MCF 10A (cell line): ENCODE measurements around the gene DDRGK1. TPM values are rescaled to one million over a fixed set of nuclear protein-coding genes. Genes with fewer than 3 reads are reported as not detected.

ENCODE experiments used
- BruUV-seq: library from RNA; stranded (reverse); fragments of 400-500 nt; replicated peaks from 2 replicates; lab custom pipeline; 2021; lab: Mats Ljungman, UMichigan
- CTCF ChIA-PET: fragments of 300-600 bp; sonication (Branson Sonifier 250); formaldehyde crosslinking; extraction: SDS; loops from one replicate; lab custom pipeline; 2021; ENCODE audit warnings: antibody characterized with exemption, inconsistent platforms; lab: Yijun Ruan, JAX
- POLR2A ChIA-PET: fragments of 300-600, 350-650 bp; sonication (Branson Sonifier 250); formaldehyde crosslinking; extraction: SDS; loops from one replicate; lab custom pipeline; 2020; ENCODE audit warnings: antibody characterized with exemption, inconsistent platforms; lab: Yijun Ruan, JAX
- DNase-seq: peaks from one replicate; pipeline ENCODE4 v3.0.0-alpha.2; 2018; ENCODE audit not compliant: unreplicated experiment
- H3K27ac Mint-ChIP-seq: one replicate; pipeline ENCODE4 v1.8.0; 2022; ENCODE audit warnings: mild to moderate bottlenecking, low read depth, mixed read lengths; ENCODE audit not compliant: unreplicated experiment
- H3K27me3 Mint-ChIP-seq: one replicate; pipeline ENCODE4 v1.8.0; 2022; ENCODE audit warnings: mixed read lengths; ENCODE audit not compliant: insufficient read depth, unreplicated experiment
- H3K36me3 Mint-ChIP-seq: one replicate; pipeline ENCODE4 v1.8.0; 2022; ENCODE audit warnings: mild to moderate bottlenecking, moderate library complexity, mixed read lengths; ENCODE audit not compliant: insufficient read depth, unreplicated experiment
- H3K4me1 Mint-ChIP-seq: one replicate; pipeline ENCODE4 v1.8.0; 2022; ENCODE audit warnings: mixed read lengths; ENCODE audit not compliant: insufficient read depth, unreplicated experiment
- H3K4me3 Mint-ChIP-seq: one replicate; pipeline ENCODE4 v1.8.0; 2022; ENCODE audit warnings: mild to moderate bottlenecking, moderate library complexity, mixed read lengths; ENCODE audit not compliant: unreplicated experiment
- H3K9me3 Mint-ChIP-seq: one replicate; pipeline ENCODE4 v1.8.0; 2022; ENCODE audit warnings: mixed read lengths; ENCODE audit not compliant: unreplicated experiment
- intact Hi-C: fragments of 100-400 bp; cut with micrococcal nuclease; formaldehyde crosslinking; loops from 2 replicates; pipeline ENCODE4 v1.14.1; 2022
- total RNA-seq: library from RNA; stranded (reverse); gene quantifications from 2 replicates; pipeline ENCODE4 v1.2.3, GENCODE V29; 2022
- TF ChIP-seq, protein P1 (sequence below): fragments of 200-600 bp; IDR thresholded peaks from one replicate; pipeline ENCODE4 v1.8.0; 2022; ENCODE audit warnings: antibody characterized with exemption, mild to moderate bottlenecking; ENCODE audit not compliant: unreplicated experiment

The DDRGK1 gene
- total RNA-seq, 1 experiment from 2014 or later: 116 TPM

DNA sequence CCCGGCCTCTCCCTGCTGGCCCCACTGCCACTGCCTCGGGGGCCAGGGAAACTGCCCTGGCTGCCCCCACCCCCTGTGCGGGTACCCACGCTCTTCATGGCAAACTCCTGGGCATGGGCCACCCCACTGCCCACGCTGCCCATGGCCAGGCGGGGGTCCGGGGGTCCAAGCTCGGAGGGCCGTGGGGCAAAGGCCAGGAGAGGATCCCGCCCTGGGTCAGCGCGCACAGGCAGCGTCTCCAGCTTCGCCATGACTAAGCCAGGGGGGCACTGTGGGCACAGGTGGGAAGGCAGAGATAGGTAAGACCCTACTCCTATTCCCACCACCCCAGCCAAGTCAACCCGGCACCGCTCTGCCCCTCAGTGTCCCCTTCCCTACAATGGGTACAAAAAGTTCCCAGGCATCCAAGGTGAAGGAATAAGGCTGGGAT is 37.6 kb downstream of the DDRGK1 start:
- CTCF ChIA-PET: no interaction called here
- DNase-seq: no peak
- Mint-ChIP-seq H3K27ac (no peak overlapping the region), H3K36me3 (no peaks in the 10 kb centered on the region), H3K4me3 (no peak overlapping the region), H3K27me3 (no peaks in the 10 kb centered on the region), H3K4me1 (no peaks in the 10 kb centered on the region), H3K9me3 (no peaks in the 10 kb centered on the region)
- POLR2A ChIA-PET: interaction anchor here (0.6 kb wide), 2 partner anchors 23 to 1827 kb away, joined by 3 read pairs; no protein-coding TSS in a partner anchor
- no TSS peak for BruUV-seq
- intact Hi-C loops: no loop called here
- TF ChIP-seq, protein P1, sequence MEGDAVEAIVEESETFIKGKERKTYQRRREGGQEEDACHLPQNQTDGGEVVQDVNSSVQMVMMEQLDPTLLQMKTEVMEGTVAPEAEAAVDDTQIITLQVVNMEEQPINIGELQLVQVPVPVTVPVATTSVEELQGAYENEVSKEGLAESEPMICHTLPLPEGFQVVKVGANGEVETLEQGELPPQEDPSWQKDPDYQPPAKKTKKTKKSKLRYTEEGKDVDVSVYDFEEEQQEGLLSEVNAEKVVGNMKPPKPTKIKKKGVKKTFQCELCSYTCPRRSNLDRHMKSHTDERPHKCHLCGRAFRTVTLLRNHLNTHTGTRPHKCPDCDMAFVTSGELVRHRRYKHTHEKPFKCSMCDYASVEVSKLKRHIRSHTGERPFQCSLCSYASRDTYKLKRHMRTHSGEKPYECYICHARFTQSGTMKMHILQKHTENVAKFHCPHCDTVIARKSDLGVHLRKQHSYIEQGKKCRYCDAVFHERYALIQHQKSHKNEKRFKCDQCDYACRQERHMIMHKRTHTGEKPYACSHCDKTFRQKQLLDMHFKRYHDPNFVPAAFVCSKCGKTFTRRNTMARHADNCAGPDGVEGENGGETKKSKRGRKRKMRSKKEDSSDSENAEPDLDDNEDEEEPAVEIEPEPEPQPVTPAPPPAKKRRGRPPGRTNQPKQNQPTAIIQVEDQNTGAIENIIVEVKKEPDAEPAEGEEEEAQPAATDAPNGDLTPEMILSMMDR: no peak

DNA sequence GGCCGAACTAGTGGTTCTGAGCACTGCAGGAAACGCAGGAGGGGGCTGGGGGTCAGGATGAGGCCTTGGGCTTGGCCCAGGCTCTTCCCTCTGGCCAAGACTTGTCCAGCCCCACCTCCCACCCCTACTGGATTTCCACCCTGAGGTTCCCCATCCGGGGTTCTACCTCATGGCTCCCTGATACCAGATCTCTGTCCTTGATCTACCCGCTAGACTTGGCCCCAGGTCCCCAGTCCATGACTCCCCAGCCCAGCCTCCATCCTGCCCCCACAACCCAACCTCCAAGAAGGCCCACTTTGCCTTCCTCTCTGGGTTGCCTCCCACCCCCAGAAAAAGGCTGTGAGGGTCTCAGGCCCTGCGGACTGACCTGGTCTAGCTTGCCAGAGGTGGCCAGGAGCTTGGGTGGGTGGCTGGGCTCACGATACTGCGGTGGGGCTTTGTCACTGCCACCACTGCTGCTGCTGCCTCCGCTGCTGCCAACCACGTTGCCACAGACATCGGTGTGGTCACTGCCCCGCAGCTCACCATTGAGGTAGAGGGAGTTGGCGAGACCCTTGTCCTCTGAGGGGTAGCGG is 38.1 kb downstream of the DDRGK1 start:
- H3K27me3 Mint-ChIP-seq: no peaks in the 10 kb centered on the region
- intact Hi-C loops: no loop called here
- H3K36me3 Mint-ChIP-seq: no peaks in the 10 kb centered on the region
- H3K27ac Mint-ChIP-seq: no peak overlapping the region
- ChIA-PET CTCF (no interaction called here), POLR2A (interaction anchor here (0.6 kb wide), 1 partner anchor 1826 kb away, joined by 3 read pairs; no protein-coding TSS in a partner anchor)
- no peaks in the 10 kb centered on the region for H3K9me3 Mint-ChIP-seq
- H3K4me1 Mint-ChIP-seq: no peaks in the 10 kb centered on the region
- TF ChIP-seq, protein P1: no peak
- no peak for DNase-seq
- no TSS peak for BruUV-seq
- H3K4me3 Mint-ChIP-seq: no peak overlapping the region

DNA sequence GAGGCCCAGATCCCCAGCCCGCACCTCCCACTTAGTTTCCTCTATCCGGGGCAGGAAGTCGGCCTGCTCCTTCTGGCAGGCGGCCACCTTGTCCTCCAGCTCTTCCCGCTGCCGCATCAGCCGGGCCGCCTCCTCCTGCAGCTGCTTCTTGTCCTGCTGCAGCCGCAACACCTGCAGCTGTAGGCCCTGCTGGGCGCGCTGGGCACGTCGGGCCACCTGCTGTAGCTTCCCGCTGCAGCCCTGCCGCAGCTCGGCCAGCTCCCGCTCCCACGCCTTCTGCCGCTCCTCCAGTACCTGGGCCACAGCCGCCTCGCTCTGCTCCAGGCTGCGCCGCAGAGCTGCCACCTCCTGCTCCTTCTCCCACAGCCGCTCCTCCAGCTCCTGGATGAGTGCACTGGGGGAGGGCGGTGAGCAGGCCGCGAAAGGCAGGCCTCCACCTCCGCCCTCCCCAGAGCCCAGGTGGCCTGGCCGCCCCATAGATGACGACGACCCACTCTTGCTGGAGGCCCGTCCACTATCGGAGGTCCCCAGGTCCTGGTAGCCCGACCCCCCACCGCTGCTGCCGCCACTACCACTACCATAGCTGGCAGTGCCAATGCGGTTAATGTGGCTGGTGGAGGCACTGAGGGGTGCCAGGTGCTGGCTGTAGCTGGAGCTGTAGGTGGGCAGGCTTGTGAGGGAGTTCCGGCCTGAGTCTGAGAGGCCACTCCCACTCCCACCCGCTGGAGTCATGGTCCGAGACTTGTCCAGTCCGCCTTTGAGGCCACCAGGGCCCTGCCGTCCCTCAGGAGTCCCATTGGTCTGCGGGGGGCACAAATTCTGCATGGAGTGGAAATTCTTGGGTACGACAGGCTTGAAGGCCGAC is 38.8 kb downstream of the DDRGK1 start:
- no peaks in the 10 kb centered on the region for H3K36me3 Mint-ChIP-seq
- TF ChIP-seq, protein P1: no peak
- H3K4me1 Mint-ChIP-seq: no peaks in the 10 kb centered on the region
- H3K9me3 Mint-ChIP-seq: no peaks in the 10 kb centered on the region
- no peak overlapping the region for H3K27ac Mint-ChIP-seq
- POLR2A ChIA-PET: no interaction called here
- no peak for DNase-seq
- H3K4me3 Mint-ChIP-seq: no peak overlapping the region
- no peaks in the 10 kb centered on the region for H3K27me3 Mint-ChIP-seq
- intact Hi-C loops: no loop called here
- CTCF ChIA-PET: no interaction called here
- no TSS peak for BruUV-seq

DNA sequence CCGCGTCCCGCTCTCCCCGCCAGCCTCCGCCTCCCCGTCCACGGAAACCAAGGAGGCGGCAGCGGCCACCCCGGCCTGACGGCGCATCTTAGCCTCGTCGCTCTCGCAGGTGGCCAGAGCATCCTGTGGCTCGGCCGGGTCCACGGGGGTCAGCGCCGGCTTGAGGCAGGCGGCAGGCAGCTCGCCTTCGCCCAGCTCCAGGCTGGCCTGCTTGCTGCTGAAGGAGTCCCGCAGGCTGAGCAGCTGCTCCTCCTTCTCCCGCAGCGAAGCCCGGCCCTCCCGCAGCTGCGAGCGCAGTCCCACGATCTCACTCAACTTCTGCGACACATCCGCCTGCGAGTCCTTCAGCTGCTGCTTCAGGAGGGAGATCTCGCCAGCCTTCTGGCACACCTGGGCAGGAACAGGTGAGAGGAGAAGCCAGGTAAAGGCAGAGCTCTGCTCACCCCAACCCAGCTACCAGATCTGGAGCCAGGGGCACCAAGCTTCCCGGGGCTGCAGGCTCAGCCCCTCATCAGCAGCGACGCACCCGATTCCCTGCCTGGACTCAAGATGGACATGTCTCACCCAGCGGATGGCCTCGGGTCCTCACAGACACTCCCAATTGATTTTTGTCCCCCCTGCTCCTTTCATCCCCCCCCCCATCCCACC is 39.6 kb downstream of the DDRGK1 start:
- Mint-ChIP-seq H3K36me3 (peaks cover 4% of the 10 kb centered on the region), H3K4me3 (no peak overlapping the region), H3K9me3 (no peaks in the 10 kb centered on the region), H3K27ac (no peak overlapping the region), H3K27me3 (no peaks in the 10 kb centered on the region), H3K4me1 (no peaks in the 10 kb centered on the region)
- no peak for DNase-seq
- CTCF ChIA-PET: interaction anchor here (0.6 to 1.1 kb wide), 3 partner anchors 11 to 18 kb away, joined by 3 to 4 read pairs (median 3); no protein-coding TSS in a partner anchor
- BruUV-seq: no TSS peak
- intact Hi-C loops: no loop called here
- TF ChIP-seq, protein P1: no peak
- POLR2A ChIA-PET: no interaction called here
